Activated CD4-positive, alpha-beta T cell treated with anti-CD3 and anti-CD28 coated beads for 1 hour (primary cell): Measurements from ENCODE around the gene IFNW1.
"Not testable (repeated sequence)": the region's sequence is repeated elsewhere in the genome, so short reads cannot be mapped to it uniquely, and the experiment has no call there.

ENCODE experiments used
- DNase-seq: peaks from one replicate; pipeline ENCODE4 v3.0.0-alpha.2; 2020

The IFNW1 gene

DNA sequence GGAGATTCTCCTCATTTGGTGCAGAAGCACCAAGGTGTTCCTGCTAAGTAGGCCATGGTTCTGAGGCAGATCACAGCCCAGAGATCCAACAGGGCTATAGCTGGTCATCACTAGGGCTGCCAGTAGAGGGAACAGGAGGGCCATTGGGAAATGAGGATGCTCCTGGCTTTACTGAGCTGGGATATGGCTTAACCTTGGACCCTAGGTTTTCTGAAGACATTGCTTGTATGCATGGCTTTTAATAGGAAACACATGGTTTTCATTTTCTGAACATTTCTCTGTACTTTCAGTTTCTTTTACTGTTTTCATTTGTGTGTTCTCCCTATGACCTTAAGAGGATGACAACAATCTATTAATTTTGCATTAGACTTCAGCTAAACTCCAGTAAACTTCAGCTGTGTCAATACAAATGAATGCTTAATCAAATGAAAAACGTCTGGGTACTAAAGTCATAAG is at the start of gene IFNW1:
Gene IFNW1, minus strand, starts transcription at position 406 of the 456 bp plus-strand sequence. Its CDS starts 262 bp downstream, at position 144.
- DNase-seq, result no peak

DNA sequence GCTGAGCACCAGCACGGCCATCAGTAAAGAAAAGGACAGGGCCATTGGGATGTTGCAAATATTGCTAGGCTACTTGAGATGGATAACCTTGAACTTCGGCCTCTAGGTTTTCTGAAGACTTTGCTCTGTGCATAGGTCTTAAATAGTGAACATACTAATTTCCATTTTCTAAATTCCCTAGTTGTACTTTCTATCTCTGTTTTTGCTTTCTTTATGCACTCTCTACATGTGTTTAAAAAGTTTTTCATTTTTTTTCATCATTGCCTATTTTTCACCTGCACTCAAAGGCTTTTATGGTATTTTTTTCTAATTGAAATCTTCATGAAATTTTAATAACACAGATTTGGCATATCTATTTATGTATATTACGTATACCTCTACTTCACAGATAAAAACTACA is 45.9 kb upstream of the IFNW1 start, which contains the start of gene IFNA4:
Gene IFNA4, minus strand, starts transcription at position 101 of the 400 bp plus-strand sequence. Its CDS starts 56 bp downstream, at position 45.
- DNase-seq, result not testable (repeated sequence)

DNA sequence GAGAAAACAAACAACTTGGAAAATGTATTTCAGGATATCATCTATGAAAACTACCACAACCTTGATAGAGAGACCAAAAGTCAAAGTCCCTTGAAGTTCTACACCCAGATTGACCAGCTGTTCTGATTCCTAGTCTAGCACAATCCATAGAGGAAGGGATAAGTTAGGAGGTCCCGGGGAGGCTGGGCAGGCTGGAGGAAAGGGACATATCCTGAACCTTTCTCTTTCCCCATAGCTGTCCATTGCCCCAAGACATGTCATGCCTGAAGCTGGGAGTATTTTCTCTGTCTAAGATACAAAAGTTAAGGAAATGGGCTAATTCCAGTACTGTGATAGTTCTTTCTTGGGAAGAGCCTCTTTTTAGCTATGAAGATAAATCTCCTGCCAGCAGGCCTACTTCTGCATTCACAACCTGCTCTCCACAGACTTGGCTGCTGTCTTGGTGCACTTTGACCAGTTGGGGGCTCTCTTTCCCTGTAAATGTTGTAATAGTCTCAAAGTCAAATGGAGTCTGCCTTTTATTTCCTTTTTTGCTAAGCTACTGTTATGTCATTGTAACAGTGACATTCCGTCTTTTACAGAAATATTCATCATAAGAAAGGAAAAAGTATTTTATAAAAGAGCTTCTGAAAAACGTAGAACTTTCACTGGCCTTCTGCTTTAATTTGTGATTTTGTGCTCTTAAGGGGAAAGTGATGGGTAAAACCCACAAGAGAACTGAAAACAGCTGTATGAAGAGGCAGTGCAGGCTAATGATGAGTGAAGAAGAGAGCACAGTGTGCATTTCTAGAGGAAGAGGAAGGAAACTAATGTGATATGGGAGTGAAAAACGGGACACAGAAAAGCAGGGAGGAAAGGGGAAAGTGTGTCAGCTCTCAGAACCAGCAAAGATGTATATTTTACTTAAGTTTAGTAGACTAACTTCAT is 41.4 kb upstream of the IFNW1 start:
- not testable (repeated sequence) for DNase-seq

DNA sequence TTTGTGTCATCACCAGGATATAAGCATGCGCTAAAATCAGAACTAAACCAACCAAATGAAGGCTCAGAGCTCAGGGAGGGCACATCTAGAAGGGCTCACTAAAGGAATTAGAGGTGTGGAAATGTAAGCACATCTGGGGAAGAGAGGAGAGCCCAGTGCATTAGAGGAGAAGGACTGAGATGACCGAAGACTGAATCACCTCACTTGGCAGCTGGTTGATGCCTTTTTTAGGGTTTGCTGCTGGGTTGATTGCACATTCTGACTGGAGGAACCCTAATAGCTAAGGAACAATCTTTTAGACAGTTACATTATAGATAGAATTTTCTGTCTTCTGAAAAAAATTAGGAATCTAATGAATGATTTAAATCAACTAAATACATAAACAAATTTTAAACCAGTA is 33.0 kb upstream of the IFNW1 start:
- no peak for DNase-seq

DNA sequence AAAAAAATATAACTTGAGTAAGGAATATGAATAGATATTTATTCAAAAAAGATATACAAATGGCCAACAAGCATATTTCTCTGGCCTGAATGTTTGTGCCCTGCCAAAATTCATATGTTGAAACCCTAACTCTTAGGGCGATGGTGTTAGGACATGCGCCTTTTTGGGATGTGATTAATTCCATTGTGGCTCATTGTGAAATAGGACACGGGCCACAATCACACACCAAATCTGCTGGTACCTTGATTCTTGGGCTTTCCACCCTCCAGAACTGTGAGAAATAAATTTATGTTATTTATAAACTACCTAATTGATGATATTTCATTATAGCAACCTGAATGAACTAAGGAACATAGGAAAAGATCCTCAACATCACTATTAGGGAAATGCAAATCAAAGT is 30.5 kb upstream of the IFNW1 start:
- no peak for DNase-seq

DNA sequence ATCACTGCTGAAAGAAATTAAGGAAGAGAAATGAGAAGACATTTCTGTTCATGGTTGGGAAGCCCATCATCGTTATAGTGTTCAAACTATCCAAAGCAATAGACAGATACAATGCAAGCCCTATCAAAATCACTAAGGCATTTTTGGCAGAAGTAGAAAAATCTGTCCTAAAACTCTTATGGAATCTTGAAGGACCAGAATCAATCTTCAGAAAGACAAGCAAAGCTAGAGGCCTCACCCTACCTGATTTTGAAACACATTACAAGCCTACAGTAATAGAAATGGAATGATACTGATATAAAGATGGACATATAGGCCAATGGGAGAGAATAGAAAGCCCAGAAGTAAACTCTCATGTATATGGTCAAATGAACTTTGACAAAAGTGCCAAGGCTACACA is 29.7 kb upstream of the IFNW1 start:
- no peak for DNase-seq

DNA sequence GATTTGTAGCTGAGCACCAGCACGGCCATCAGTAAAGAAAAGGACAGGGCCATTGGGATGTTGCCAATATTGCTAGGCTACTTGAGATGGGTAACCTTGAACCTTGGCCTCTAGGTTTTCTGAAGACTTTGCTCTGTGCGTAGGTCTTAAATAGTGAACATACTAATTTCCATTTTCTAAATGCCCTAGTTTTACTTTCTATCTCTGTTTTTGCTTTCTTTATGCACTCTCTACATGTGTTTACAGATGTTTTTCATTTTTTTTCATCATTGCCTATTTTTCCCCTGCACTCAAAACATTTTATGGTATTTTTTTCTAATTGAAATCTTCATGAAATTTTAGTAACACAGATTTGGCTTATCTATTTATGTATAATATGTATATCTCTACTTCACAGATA is 24.9 kb upstream of the IFNW1 start, which contains the start of gene IFNA21:
Gene IFNA21, minus strand, starts transcription at position 101 of the 400 bp plus-strand sequence. Its CDS starts 48 bp downstream, at position 53.
- not testable (repeated sequence) for DNase-seq

DNA sequence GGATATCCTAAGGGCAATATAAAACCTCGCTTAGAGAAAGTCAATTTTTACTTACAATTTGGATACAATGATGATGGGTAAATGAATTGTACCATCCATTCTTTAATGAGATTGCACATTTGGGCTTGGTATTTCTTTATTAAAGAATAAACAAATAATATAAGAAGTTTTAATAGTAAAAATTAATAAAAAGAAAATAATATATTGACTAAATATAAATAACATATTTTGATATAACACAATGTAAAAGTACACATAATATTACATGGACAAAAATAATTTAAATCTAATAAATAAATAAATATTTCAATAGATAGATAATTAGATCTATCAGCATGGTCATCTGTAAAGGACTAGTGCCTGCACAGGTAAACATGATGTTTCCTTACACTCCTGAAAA is 23.9 kb upstream of the IFNW1 start:
- DNase-seq, result no peak

DNA sequence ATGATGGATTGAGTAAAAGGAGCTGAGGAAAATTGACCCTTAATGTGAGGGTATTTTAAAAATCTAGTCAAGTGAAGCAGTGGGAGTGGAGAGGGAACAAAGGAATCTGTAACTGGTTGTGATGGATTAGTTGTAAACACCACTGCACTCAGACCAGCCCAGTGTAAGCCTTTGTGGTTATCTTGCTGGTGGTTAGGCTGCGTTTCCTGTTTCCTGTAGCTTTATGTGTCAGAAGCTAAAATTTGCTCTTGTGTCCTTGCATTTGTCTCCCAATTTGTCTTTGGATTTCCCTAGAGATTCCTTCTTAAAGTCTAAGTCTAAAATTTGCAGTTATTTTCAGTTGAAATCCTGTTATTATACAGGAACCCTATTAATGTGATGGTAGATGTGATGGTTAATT is 18.5 kb upstream of the IFNW1 start:
- DNase-seq, result no peak

DNA sequence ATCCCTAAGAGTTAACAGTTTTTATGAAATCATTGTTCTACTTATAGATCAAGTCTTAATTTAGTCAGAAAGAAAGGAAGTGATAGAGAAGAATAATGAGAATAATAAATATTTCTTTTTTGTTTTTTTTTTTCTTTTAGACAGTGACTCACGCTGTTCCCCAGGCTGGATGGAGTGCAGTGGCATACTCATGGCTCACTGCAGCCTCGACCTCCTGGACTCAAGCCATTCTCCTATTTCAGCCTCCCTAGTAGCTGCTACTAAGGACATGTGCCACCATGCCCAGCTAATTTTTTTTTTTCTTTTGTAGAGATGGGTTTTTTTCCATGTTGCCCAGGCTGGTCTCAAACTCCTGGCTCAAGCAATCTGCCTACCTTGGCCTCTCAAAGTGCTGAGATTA is 13.9 kb upstream of the IFNW1 start:
- DNase-seq, result no peak

DNA sequence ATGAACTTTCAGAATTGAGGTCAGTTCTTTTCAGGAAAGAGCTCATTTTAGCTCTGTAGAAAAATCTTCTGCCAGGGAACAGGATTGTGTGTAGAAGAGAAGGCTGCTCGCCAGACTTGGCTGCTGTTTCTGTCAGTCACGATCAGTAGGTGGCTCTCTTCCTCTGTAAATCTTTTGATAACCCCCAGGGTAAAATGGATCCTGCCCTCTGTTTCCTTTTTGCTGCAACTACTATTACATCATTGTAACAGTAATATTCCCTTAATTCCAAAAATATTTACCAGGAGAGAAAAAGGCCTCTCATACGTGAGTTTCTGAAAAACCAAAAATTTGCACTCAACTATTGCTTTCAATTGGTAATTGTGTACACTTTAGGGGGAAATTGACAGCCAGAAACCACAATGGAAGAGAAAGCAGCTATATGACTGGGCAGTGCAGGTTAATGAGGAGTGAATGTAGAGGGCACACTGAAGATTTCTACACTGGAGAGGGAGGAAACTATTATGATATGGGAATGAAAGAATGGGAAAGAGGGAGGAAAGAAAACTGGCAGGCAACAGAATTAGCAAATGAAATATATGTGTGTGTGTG is 12.5 kb upstream of the IFNW1 start:
- no peak for DNase-seq

DNA sequence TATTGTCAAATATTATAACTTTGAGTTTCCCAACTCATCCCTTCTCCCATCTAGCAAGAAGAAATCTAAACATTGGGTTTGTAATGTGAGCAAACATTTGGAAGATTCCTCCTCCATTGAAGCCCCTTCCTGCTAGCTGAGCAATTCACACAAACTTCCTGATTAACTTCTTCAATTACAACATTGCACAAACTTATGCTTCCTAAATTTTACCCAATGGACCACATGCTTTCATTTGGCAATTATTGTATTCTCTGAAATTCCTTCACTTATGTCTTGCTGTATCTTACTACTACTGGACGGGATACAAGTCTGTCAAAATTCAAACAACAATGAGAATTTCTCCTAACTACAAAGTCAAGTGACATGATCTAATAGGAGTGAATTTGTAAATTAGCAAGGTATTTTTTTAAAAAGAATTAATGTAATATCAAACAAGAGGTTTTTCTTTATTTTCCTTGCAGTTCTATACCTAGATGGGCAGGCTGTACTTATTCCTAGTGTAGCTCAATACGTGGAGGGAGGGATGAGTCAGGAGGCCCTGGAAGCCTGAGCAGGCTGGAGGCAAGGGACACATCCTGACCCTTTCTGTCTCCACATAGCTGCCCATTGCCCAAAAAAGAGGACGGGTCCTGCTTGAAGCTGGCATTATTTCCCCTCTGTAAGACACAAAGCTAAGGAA is 11.8 kb upstream of the IFNW1 start:
- DNase-seq, result no peak

DNA sequence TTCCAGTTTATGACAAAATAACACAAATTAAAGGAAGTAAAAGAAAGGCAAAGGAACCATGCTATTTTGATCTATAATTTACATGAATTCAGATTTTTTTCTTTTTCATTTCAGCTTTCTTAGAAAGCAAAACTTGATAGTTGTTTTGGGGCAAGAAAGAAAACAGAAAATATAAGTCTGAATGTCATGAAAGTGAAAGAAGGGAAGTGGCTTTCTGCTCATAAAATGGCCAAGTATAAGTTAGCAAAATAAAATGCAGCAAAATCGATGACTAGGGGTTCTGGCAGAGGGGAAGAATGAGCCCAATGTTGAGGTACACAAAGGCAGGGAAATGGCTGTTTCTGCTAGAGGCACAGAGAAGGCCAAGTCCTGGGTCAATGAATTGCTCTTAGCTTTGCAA is 3.0 kb upstream of the IFNW1 start:
- DNase-seq, result no peak

DNA sequence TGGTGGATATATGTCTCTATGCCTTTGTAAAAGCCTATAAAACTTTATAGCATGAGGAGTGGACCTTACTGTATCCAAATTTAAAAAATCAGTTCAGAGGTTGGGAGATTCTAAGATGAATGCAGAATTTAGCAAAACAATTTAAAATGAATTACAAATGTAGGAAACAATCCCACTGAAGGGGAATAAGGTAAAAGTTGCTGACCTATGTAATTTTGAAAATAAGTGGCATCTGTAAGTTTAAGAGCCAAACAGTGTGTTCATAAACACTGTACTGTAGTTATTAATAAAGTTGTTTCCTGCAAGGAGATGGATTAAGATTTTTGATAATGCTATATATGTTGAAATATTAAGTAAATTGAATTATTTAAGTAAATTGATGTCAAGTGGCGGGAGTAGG is 4.6 kb downstream of the IFNW1 start:
- no peak for DNase-seq

DNA sequence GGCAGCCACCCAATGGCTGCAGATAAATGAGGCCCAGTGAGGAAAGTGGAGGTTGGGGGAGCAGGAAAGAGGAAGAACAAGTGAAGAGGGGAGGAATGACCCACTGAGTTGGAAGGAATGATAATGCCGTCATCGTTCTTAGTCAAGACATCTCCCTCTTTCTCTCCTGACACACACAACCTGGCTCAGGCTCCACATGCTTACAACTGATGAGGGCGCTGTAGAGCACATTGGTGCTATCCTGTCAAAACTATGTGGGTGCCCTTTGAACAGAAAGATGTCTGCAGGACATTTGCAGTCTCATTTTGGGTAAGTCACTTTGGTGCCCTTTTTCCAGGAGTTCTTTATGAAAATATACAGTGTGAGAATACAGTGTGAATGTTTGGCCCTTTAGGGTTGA is 5.9 kb downstream of the IFNW1 start:
- no peak for DNase-seq

DNA sequence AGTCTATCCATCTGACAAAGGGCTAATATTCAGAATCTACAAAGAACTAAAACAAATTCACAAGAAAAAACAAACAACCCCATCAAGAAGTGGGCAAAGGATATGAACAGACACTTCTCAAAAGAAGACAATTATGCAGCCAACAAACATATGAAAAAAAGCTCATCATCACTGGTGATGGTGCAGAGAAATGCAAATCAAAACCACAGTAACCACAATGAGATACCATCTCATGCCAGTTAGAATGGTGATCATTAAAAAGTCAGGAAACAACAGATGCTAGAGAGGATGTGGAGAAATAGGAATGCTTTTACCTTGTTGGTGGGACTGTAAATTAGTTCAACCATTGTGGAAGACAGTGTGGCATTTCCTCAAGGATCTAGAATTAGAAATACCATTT is 13.4 kb downstream of the IFNW1 start:
- not testable (repeated sequence) for DNase-seq

DNA sequence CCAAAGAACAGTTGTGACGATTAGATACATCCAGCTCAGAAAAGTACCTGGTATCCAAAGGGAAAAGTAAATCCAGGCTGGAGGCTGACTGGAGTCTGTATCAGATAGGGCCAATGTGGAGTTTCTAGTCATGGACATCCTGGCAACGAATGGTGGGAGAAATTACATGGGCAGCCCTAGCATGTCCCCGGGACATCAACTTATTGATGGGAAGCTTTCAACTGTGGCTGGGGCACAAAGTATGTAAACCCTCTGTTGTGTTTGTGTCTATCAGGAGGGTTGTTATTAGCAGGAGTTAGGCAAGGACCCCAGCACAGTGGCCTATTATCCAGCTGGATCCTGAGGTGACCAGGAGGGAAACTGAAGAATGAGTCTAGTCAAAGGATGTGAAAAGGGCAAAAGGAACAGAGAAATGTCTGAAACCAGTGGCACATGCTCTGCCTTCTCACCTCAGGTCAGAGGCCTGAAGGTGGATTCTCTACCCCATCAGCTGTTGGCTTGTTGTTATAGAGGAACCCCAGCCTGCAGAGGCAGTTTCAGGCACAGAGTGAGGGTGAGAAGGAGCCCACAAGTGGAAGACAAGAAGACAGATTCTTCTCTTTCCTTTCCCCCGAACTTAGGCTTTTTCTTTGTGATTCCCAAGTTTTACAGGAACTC is 19.9 kb downstream of the IFNW1 start:
- DNase-seq, result no peak

DNA sequence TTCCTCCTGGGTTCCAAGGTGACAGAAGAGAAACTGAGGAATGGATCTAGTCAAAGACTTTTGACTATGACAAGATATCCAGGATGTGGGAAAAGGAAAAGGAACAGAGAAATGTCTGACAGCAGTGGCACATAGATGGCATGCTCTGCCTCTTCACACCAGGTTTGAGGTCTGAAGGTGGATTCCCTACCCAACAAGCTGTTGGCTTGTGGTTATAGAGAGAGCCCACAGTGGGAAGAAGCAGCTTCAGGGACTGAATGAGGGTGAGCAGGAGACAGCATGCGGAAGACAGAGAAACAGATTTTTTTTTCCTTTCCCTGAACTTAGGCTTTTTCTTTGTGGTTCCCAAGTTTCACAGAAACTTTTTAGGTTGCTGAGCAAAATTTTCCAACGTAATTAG is 20.6 kb downstream of the IFNW1 start:
- DNase-seq, result no peak

DNA sequence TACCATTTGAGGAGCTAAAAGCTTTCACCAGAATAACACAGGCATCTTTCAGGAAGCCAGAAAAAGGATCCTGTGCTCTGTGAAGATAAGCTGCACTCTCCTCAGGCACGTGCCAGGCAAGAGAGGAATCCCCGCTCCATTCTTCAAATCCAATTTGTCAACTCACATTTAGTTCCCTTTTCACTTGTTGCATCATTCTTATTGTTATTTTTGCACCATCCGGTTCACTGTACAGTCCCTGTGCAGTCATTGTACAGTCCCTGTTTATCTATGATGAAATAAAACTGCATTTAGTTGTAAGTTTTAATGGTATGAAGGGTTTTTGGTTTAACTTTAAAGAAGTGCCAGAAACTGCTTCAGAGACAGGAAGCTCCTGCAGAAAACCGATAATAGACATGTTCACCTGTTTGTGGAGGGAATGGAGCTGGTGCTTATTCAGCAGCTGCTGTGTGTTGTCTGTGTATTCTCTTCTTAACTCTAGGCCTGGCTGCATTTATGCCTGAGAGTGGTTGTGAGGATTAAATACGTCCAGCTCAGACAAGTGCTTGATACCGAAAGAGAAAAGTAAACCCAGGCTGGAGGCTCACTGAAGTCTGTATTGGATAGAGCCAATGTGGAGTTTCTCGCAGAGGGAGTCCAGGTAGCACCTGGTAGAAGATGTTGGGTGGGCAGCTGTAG is 22.4 kb downstream of the IFNW1 start:
- DNase-seq, result no peak

DNA sequence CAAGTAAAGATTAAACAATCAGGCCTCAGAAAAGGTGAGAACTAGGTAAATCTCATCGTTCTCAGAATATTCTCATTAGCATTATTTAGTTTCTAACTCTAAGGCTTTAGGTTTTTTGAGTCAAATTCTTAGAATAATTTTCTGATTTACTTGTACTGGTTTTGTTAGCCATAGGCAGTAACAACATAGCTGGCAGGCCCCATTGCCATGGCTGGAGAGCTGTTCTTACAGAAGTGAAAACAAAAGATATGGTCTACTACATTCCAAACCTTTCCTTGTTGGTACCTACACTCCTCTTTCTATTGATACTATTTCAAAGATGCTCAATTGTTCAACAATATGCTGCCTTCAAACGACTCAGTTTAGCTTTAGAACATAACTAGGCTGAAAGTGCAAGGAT is 27.3 kb downstream of the IFNW1 start:
- no peak for DNase-seq

DNA sequence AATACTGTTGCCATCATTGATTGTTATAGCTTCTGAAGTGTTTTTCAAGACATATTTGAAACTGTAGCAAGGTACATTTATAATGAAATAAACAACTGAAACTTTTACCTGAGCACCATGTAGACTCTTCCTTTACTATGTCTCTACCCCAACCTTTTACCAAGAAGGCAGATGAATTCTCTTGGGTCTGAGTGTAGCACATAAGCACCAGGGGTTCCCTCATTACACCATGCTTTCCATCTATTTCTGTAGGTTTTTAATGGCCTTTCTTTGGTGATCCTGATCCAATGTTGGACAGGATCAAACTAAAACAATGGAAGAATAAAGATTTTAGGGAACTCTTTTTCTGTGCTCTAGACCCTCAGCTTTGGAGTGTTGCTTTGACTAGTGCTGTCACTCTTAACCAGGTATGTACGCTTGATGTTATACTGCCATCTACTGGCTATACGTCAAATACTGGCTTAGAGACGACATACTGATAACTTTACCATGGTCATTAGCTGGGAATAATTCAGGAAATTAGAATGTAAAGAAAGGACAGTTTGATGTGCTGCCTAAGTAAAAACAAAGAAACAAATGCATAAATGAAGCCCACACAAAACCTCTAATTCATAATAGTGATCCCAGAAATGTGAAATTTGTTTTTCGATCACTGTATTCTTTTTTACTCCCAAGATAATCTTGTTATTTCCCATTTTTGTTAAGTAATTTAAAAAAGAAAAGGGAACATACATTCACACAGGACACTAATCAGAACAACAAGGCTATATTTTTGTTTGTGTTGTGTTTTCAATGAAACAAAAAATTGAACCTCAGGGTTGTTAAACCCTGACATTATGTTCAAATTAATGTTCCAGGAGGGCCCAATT is 30.7 kb downstream of the IFNW1 start:
- no peak for DNase-seq
